GM18508 (cell line): ENCODE results near the gene VAMP5.
"Not testable (repeated sequence)": the region's sequence is repeated elsewhere in the genome, so short reads cannot be mapped to it uniquely, and the experiment has no call there.

Experiments used
- ATAC-seq: cut with Tn5 transposase; IDR thresholded peaks from one replicate; pipeline ENCODE4 v1.9.1; 2021; ENCODE audit warnings: moderate number of reproducible peaks; ENCODE audit not compliant: insufficient read depth, unreplicated experiment

VAMP5 gene

GRCh38 chr2:85582492-85582891 is 1.7 kb upstream of the VAMP5 start:
- ATAC-seq, result no peak

DNA sequence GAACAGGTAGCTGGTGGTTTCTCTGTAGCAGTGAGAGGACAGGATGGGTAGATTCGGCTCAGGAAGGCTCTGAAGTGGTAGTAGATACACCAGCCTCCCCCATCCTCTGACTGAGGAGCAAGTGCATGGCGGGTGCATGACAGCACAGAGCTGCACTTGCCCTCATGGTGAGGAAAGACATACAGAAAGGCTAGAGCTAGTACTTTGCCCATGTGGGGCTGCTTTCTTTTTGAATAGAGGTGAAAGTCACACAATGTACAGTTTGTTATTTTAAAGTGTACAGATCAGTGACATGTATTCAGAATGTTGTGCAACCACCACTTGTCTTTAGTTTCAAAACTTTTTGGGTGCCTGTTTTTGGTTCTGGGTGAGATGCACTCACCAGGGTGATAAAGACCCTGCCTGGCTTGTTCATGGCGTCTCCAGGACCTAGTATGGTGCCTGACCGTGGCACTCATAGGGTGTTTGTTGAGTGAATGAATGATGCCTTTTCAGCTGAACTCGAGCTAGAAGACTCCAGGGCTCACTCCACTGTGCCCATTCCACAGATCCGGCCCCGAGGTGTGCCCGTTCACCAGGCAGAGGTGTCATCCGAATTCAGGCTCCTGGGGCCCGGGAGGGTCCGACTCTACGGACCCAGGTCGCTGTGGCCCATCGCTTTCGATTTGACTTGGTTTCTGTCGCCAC is 421 bp upstream of the VAMP5 start:
- no peak for ATAC-seq

- no peak for ATAC-seq
Measured at GRCh38 chr2:85584857-85585780, 888 bp downstream of the VAMP5 start.

- no peak for ATAC-seq
Measured at GRCh38 chr2:85585781-85586105, 1.5 kb downstream of the VAMP5 start.

GRCh38 chr2:85588236-85588635 is 4.0 kb downstream of the VAMP5 start:
- ATAC-seq, result no peak

- ATAC-seq, result no peak
Measured at GRCh38 chr2:85588645-85589044, 4.4 kb downstream of the VAMP5 start.

DNA sequence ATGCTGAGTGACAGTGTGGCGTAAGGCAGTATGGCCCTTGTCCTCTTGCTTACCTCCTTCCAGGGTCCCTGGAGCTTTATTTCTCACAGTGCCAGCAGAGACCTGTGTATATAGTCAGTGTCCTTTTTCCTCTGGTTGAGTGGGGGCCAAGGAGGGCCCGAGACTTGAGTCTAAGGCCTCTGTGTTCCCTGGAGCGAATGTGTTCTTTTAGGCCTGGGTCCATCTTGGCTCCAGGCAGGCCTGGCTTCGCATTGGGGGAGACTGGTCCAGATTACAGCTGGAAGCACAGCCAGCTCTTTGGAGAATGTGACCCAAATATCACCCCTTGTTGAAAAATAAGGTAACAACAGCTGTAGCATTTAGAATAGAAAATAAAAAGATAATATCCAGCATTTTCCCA is 5.0 kb downstream of the VAMP5 start:
- ATAC-seq, result no peak

DNA sequence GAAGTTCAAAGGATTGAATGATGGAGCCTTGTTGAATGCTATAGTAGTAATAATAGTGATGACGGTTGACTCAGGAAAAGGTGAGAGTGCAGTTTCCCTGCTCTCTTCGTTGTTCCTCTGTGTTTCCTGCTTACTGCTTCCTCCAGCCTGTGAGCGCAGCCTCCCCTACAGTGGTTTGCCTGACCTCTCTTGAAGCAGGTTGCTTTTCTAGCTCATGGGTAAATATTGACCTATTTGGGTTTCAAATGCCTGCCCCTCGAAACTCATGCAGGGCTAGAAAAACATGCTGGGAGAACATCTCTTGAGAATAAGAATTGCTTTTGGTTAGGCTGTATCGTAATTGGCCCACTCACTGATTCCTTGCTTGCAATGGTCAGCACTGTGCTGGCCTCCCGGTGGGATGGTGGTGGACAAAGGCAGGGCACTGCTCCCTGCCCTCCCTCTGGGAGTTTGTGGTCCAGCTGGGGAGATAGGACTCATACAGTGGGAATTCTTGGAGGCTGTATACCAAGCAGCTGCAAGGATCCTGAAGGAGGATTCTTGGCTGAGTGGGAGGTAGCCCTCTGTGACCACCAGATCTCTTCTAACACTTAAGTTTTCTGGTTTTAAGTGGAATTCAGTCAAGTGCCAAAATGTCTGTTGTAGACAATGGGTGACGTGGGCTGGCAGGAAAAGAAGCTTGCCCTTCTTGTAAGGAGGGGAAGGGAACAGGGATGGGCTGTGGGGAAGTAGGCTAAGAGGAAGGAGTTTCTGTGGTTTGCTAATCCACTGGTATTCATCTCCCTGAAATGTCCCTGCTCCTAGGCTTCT is 6.0 kb downstream of the VAMP5 start:
- ATAC-seq, result no peak

- no peak for ATAC-seq
Measured at GRCh38 chr2:85590950-85591349, 6.7 kb downstream of the VAMP5 start.

DNA sequence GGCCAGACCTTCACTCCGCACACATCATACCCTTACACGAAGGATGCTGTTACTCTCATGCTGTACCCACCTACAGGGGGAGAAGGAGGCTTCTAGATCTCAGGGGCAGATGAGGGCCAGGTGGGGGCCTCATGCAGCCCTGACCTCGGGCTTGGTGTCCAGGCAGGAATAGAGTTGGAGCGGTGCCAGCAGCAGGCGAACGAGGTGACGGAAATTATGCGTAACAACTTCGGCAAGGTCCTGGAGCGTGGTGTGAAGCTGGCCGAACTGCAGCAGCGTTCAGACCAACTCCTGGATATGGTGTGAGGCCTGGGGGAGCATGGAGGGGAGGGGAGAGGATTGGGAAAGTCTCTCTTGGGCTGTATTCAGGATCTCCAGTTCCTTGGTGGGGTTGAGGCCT is 7.3 kb downstream of the VAMP5 start:
- no peak for ATAC-seq

- not testable (repeated sequence) for ATAC-seq
Measured at GRCh38 chr2:85592299-85592698, 8.1 kb downstream of the VAMP5 start.

- no peak for ATAC-seq
Measured at GRCh38 chr2:85593023-85593422, 8.8 kb downstream of the VAMP5 start.

- ATAC-seq, result no peak
Measured at GRCh38 chr2:85594715-85595300, 10.6 kb downstream of the VAMP5 start.

- peak; percentile 95 for ATAC-seq
Measured at GRCh38 chr2:85595301-85596025, 11.2 kb downstream of the VAMP5 start, which contains the start of gene RNF181. RNF181 (plus strand) TSS chr2:85595745; CDS start chr2:85595764, 19 bp downstream.

DNA sequence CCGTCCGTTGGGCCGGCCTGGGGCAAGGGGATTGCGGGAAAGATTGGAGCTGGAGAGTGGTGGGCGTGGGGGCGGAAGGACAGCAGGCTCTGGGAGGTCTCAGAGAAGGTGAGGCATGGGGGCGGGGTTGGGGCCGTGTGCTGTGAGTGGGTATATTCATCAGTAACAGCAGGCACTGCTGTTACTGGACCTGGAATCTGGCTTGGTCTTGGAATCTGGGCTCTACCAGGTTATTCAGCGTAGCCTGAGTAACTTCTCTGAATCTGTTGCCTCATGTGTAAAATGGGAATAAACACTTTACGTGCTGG is 11.7 kb downstream of the VAMP5 start:
- no peak for ATAC-seq

GRCh38 chr2:85596486-85597143 is 12.4 kb downstream of the VAMP5 start:
- ATAC-seq, result no peak

DNA sequence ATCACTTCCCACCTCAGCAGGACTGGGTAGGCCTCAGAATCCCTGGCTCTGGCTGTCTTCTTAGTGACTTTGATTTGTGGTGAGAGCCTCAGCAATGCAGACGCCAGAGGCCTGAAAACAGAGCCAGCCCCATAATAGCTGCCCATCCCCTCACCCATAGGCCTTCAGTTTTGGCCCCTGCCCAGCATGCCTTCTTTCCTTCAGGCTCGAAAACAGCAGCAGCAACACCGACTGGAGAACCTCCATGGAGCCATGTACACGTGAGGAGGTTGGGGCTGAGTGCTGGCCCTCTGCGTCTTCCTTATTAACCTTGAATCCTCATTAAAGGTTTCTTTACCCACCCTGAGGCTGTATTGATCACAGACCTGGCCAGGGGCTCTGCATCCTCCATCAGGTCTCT is 13.0 kb downstream of the VAMP5 start:
- ATAC-seq, result no peak

- ATAC-seq, result no peak
Measured at GRCh38 chr2:85598594-85599340, 14.5 kb downstream of the VAMP5 start.
